ENCODE data around the gene INHBA. TPM values are rescaled to one million over a fixed set of nuclear protein-coding genes. Genes with fewer than 3 reads are reported as not detected.

Gene INHBA
- total and polyA plus RNA-seq, 2 experiments from 2014 or later, result 0.94 to 1.3 TPM

GRCh38 chr7:41729059-41729458 is 26.2 kb upstream of the INHBA start:
- Mint-ChIP-seq H3K36me3 (ENCODE audit: low read depth) (no peaks in the 10 kb centered on the region), H3K4me3 (no peak overlapping the region), H3K27me3 (ENCODE audit: insufficient read depth, low read depth, poor library complexity) (peaks cover 6% of the 10 kb centered on the region), H3K9me3 (no peaks in the 10 kb centered on the region), H3K4me1 (peaks cover 13% of the 10 kb centered on the region; the same call in 2 of the 3 replicates), H3K27ac (no peak overlapping the region)
- no peak overlapping the region for H3K27ac ChIP-seq (ENCODE audit: low read depth)
- no peak for ATAC-seq
- no peaks in the 10 kb centered on the region for H3K27me3 ChIP-seq (ENCODE audit: insufficient read depth)
- H3K4me1 ChIP-seq (ENCODE audit: insufficient read depth), result no peaks in the 10 kb centered on the region
- H3F3A ChIP-seq (replicated peaks; ENCODE audit: low read depth), result no peaks in the 10 kb centered on the region
- H4K20me1 ChIP-seq (replicated peaks; ENCODE audit: insufficient read depth), result no peaks in the 10 kb centered on the region
- H3K4me2 ChIP-seq, result no peak overlapping the region
- no peaks in the 10 kb centered on the region for H3K79me2 ChIP-seq (replicated peaks; ENCODE audit: insufficient read depth)
- no peak overlapping the region for H2AFZ ChIP-seq
- H3K4me3 ChIP-seq, result no peak overlapping the region
- no peak for TF ChIP-seq STAT1 (IDR thresholded peaks at IDR 0.05; ENCODE audit: unreplicated experiment)
- TF ChIP-seq ZNF462 (CRISPR knock-in tag; IDR thresholded peaks at IDR 0.05), result no peak
- no peak for TF ChIP-seq CTCF (conservative IDR thresholded peaks at IDR 0.05; ENCODE audit: low read depth in 2 of 2)
- no peak for TF ChIP-seq NANOG (IDR thresholded peaks at IDR 0.05; ENCODE audit: borderline replicate concordance)
- no peak for TF ChIP-seq CREB1 (CRISPR knock-in tag; IDR thresholded peaks at IDR 0.05; ENCODE audit: low read depth)
- TF ChIP-seq EZH2phosphoT487 (IDR thresholded peaks at IDR 0.05; ENCODE audit: unreplicated experiment), result no peak
- TF ChIP-seq REST (IDR thresholded peaks at IDR 0.05; ENCODE audit: unreplicated experiment), result no peak
- TF ChIP-seq ZNF331 (CRISPR knock-in tag; IDR thresholded peaks at IDR 0.05; ENCODE audit: low read depth), result no peak
- TF ChIP-seq ZNF114 (CRISPR knock-in tag; IDR thresholded peaks at IDR 0.05), result no peak
- no peak for TF ChIP-seq JUNB (IDR thresholded peaks at IDR 0.05; ENCODE audit: unreplicated experiment)
- TF ChIP-seq ETS1 (IDR thresholded peaks at IDR 0.05), result no peak
- no peak for TF ChIP-seq POLR2AphosphoS5 (IDR thresholded peaks at IDR 0.05; ENCODE audit: low read depth)
- TF ChIP-seq EZH2 (IDR thresholded peaks at IDR 0.05; ENCODE audit: low read depth, unreplicated experiment), result no peak
- no peak for DNase-seq (ENCODE audit: low spot score)
- H3K36me3 ChIP-seq (ENCODE audit: insufficient read depth), result no peaks in the 10 kb centered on the region
- H3K9me2 ChIP-seq (ENCODE audit: insufficient read depth), result no peaks in the 10 kb centered on the region
